K562 (cell line): ENCODE data around the gene SLC25A42. TPM values are rescaled to one million over a fixed set of nuclear protein-coding genes. Genes with fewer than 3 reads are reported as not detected.
A peak's percentile ranks its signal among the peaks of the same experiment; 100 is the strongest.

ENCODE experiments used
- ARID2 ChIP-seq: fragments of 450-650 bp; IDR thresholded peaks from 2 replicates; pipeline ENCODE4 v1.6.1; 2017; ENCODE audit warnings: antibody characterized with exemption, mild to moderate bottlenecking
- CC2D1A ChIP-seq: fragments of 450-650 bp; IDR thresholded peaks from 2 replicates; pipeline ENCODE4 v1.6.1; 2017; ENCODE audit warnings: mild to moderate bottlenecking
- CCAR2 ChIP-seq: fragments of 200-400 bp; formaldehyde crosslinking; IDR thresholded peaks from 2 replicates; pipeline ENCODE4 v1.6.1; 2017; ENCODE audit warnings: mild to moderate bottlenecking, low read depth, low read length
- COPS2 ChIP-seq: fragments of 450-650 bp; conservative IDR thresholded peaks from 2 replicates; pipeline ENCODE4 v1.6.1; 2016; ENCODE audit warnings: mild to moderate bottlenecking, moderate library complexity
- CSDE1 ChIP-seq, 2 experiments: fragments of 450-650 bp; IDR thresholded peaks; 2 replicates each; pipeline ENCODE4 v1.6.1; 2016; ENCODE audit warnings: mild to moderate bottlenecking in 1 of 2
- ELF4 ChIP-seq: fragments of 450-650 bp; formaldehyde crosslinking; IDR thresholded peaks from 2 replicates; pipeline ENCODE4 v1.4.0; 2022; ENCODE audit warnings: missing genetic modification characterization
- HDGF ChIP-seq: fragments of 450-650 bp; IDR thresholded peaks from 2 replicates; pipeline ENCODE4 v1.6.1; 2016
- HOXB6 ChIP-seq: fragments of 250-450 bp; sonication (Bioruptor Pico); IDR thresholded peaks from 2 replicates; pipeline ENCODE4 v1.5.1; 2022; ENCODE audit warnings: mild to moderate bottlenecking, borderline replicate concordance
- ILK ChIP-seq: fragments of 450-650 bp; IDR thresholded peaks from 2 replicates; pipeline ENCODE4 v1.6.1; 2016; ENCODE audit warnings: missing genetic modification characterization, low read depth, mild to moderate bottlenecking, missing compliant biosample characterization, moderate library complexity, borderline replicate concordance
- KAT7 ChIP-seq: sonication (generic); formaldehyde crosslinking; IDR thresholded peaks from 2 replicates; pipeline ENCODE4 v1.8.0; 2022; ENCODE audit warnings: missing genetic modification reagents, mild to moderate bottlenecking, borderline replicate concordance
- L3MBTL2 ChIP-seq: fragments of 450-650 bp; IDR thresholded peaks from 2 replicates; pipeline ENCODE4 v1.6.1; 2016; ENCODE audit warnings: mild to moderate bottlenecking, moderate library complexity
- NONO ChIP-seq, 2 experiments: fragments of 200-400 bp in 1 of 2; fragments of 450-650 bp in 1 of 2; formaldehyde crosslinking in 1 of 2; IDR thresholded peaks; 2 replicates each; pipeline ENCODE4 v1.6.1; 2017; ENCODE audit warnings: low read depth in 2 of 2, mild to moderate bottlenecking in 2 of 2, moderate library complexity in 2 of 2, low read length in 1 of 2
- TRIM24 ChIP-seq, 2 experiments: fragments of 450-650 bp; IDR thresholded peaks; 2 replicates each; pipeline ENCODE4 v1.6.1; 2016
- TSC22D4 ChIP-seq: fragments of 450-650 bp; IDR thresholded peaks from 2 replicates; pipeline ENCODE4 v1.6.1; 2016; ENCODE audit warnings: missing genetic modification characterization, missing biosample characterization, control low read depth
- YY1 ChIP-seq, 3 experiments: IDR thresholded peaks; 2 replicates each; pipeline ENCODE4 v1.6.1; 2011; ENCODE audit warnings: low read length in 2 of 3, mild to moderate bottlenecking in 2 of 3, moderate library complexity in 2 of 3, borderline replicate concordance in 1 of 3, control low read depth in 1 of 3, low read depth in 1 of 3; ENCODE audit not compliant: insufficient read depth in 3 of 3, insufficient replicate concordance in 2 of 3, control insufficient read depth in 1 of 3, insufficient read length in 1 of 3; ENCODE audit errors: extremely low read depth in 1 of 3
- ZFP1 ChIP-seq: fragments of 450-650 bp; formaldehyde crosslinking; IDR thresholded peaks from 2 replicates; pipeline ENCODE4 v1.4.0; 2020; ENCODE audit warnings: mild to moderate bottlenecking, mixed read lengths
- ZNF174 ChIP-seq: fragments of 250-450 bp; sonication (Bioruptor Pico); IDR thresholded peaks from 2 replicates; pipeline ENCODE4 v1.4.0; 2020; ENCODE audit warnings: mild to moderate bottlenecking
- ZNF239 ChIP-seq: fragments of 250-450 bp; sonication (Bioruptor Pico); IDR thresholded peaks from 2 replicates; pipeline ENCODE4 v1.4.0; 2020; ENCODE audit warnings: mild to moderate bottlenecking
- ZNF764 ChIP-seq: fragments of 250-450 bp; sonication (Bioruptor Pico); IDR thresholded peaks from 2 replicates; pipeline ENCODE4 v1.4.0; 2020; ENCODE audit warnings: low read depth, mild to moderate bottlenecking, moderate library complexity
- polyA plus RNA-seq, 8 experiments: library from polyadenylated mRNA; depleted of rRNA in 4 of 8; stranded (reverse) in 5 of 8; unstranded in 3 of 8; fragments of >200 nt; fragmentation: Nextera tagmentation in 2 of 8; fragmentation: Illumina TruSeq in 1 of 8; extraction: Ambion mirVana in 2 of 8; extraction: Trizol in 1 of 8; gene quantifications; 2 replicates each; pipeline versions ENCODE4 v1.2.1 to v1.2.3, GENCODE V29; 2011 to 2014; ENCODE audit warnings: inconsistent platforms in 1 of 8, missing spikeins in 1 of 8
- total RNA-seq, 7 experiments: library from RNA; depleted of rRNA in 6 of 7; stranded (reverse); fragments of >200 nt in 6 of 7; fragmentation: Illumina TruSeq in 2 of 7; extraction: Trizol in 2 of 7; gene quantifications; 2 replicates each; pipeline versions ENCODE4 v1.2.1 to v1.2.3, GENCODE V29; 2011 to 2021; ENCODE audit warnings: low replicate concordance in 1 of 7
- TF ChIP-seq, protein P1 (sequence below): sonication (generic); IDR thresholded peaks from 2 replicates; pipeline ENCODE4 v1.6.1; 2016
- TF ChIP-seq, protein P2 (sequence below): fragments of 250-450 bp; sonication (Bioruptor Pico); IDR thresholded peaks from 2 replicates; pipeline ENCODE4 v1.4.0; 2020
- TF ChIP-seq, protein P3 (sequence below): sonication (generic); formaldehyde crosslinking; IDR thresholded peaks from 2 replicates; pipeline ENCODE4 v1.8.0; 2023; ENCODE audit warnings: mild to moderate bottlenecking, missing genetic modification reagents

SLC25A42 gene
- total and polyA plus RNA-seq, 9 of the 15 experiments (the other 6 are each of a cell fraction or from before 2014, with no cell fraction given), result 0.59 to 32.2 (median 14.1) TPM

DNA sequence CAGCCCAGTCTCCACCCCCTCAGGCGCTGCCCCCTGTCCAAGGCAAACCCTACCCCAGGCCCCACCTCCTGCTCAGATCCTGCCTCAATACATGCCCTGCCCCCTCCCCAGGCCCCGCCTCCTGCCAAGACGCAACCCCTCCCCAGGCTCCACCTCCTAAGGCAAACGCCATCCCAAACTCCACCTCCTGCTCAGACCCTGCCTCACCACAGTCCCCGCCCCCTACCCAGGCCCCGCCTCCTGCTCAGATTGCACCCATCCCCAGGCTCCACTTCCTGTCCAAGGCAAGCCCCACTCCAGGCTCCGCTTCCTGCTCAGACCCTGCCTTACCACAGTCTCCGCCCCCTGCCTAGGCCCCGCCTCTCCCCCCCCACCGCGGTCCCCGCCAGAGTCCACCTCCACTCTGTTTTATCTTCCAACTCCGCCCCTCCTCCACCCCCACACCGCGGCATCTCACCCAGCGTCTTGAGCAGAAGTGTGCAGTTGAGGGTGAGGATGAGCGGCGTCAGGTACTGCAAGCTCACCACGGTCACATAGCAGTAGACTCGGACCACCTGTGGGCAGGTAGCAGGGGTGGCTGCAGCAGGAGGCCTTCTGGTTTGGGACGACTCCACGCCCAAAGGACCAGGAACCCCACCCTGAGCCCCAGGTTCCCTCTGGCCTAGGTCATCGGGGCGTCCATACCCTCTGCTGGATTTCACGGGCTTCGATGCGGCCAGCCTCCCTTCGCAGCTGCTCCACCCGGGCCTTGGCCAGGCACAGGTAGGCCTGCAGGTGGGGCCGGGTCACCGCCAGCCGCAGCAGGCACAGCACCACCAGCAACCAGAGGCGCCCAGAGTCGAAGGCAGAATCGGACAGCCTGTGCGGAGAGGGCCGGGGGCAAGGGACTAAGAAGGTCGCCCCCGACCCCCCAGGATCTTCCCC, 56.8 kb downstream of the SLC25A42 start (continued):
- TF ChIP-seq, protein P1, sequence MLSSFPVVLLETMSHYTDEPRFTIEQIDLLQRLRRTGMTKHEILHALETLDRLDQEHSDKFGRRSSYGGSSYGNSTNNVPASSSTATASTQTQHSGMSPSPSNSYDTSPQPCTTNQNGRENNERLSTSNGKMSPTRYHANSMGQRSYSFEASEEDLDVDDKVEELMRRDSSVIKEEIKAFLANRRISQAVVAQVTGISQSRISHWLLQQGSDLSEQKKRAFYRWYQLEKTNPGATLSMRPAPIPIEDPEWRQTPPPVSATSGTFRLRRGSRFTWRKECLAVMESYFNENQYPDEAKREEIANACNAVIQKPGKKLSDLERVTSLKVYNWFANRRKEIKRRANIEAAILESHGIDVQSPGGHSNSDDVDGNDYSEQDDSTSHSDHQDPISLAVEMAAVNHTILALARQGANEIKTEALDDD, result no peak
- TF ChIP-seq, protein P2, sequence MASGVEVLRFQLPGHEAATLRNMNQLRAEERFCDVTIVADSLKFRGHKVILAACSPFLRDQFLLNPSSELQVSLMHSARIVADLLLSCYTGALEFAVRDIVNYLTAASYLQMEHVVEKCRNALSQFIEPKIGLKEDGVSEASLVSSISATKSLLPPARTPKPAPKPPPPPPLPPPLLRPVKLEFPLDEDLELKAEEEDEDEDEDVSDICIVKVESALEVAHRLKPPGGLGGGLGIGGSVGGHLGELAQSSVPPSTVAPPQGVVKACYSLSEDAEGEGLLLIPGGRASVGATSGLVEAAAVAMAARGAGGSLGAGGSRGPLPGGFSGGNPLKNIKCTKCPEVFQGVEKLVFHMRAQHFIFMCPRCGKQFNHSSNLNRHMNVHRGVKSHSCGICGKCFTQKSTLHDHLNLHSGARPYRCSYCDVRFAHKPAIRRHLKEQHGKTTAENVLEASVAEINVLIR (CRISPR knock-in tag), result no peak
- 0 out of 2 replicates have a peak, but pooled peaks have one; percentile 46 for TF ChIP-seq ELF4 (CRISPR knock-in tag)
- no peak for TF ChIP-seq ZNF174 (CRISPR knock-in tag)
- TF ChIP-seq ARID2, result no peak
- no peak for TF ChIP-seq ZNF764 (CRISPR knock-in tag)
- TF ChIP-seq CCAR2, result no peak
- no peak for TF ChIP-seq HOXB6 (CRISPR knock-in tag)
- TF ChIP-seq L3MBTL2, result 0 out of 2 replicates have a peak, but pooled peaks have one; percentile 39
- no peak for TF ChIP-seq ZNF239
- TF ChIP-seq, protein P3, sequence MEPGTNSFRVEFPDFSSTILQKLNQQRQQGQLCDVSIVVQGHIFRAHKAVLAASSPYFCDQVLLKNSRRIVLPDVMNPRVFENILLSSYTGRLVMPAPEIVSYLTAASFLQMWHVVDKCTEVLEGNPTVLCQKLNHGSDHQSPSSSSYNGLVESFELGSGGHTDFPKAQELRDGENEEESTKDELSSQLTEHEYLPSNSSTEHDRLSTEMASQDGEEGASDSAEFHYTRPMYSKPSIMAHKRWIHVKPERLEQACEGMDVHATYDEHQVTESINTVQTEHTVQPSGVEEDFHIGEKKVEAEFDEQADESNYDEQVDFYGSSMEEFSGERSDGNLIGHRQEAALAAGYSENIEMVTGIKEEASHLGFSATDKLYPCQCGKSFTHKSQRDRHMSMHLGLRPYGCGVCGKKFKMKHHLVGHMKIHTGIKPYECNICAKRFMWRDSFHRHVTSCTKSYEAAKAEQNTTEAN (CRISPR knock-in tag), result no peak
- no peak for TF ChIP-seq ZFP1 (CRISPR knock-in tag)
- TF ChIP-seq CSDE1 (IDR thresholded peaks at IDR 0.05), result no peak
- no peak for TF ChIP-seq CC2D1A
- TF ChIP-seq NONO (IDR thresholded peaks at IDR 0.05; ENCODE audit: low read depth in 2 of 2, low read length in 1 of 2), result no peak
- no peak for TF ChIP-seq YY1 (IDR thresholded peaks at IDR 0.05; ENCODE audit: borderline replicate concordance in 1 of 3, control insufficient read depth in 1 of 3, extremely low read depth in 1 of 3, insufficient read depth in 3 of 3, insufficient read length in 1 of 3, insufficient replicate concordance in 2 of 3, low read depth in 1 of 3, low read length in 2 of 3)
- 0 out of 4 replicates have a peak, but pooled peaks of 1 of the 2 experiments have one; percentile 8 for TF ChIP-seq TRIM24 (IDR thresholded peaks at IDR 0.05)
- no peak for TF ChIP-seq ILK (tag)
- TF ChIP-seq TSC22D4 (tag), result no peak
- peak; percentile 87; the same call in 1 of the 2 replicates for TF ChIP-seq HDGF
- TF ChIP-seq KAT7 (CRISPR knock-in tag), result no peak
- no peak for TF ChIP-seq COPS2
